NB4 (cell line): ENCODE measurements around the gene DRICH1.
"Not testable (repeated sequence)": the region's sequence is repeated elsewhere in the genome, so short reads cannot be mapped to it uniquely, and the experiment has no call there.

Source experiments
- DNase-seq: peaks from one replicate; pipeline ENCODE4 v3.0.0; 2010; ENCODE audit warnings: low read depth
- H3K4me3 ChIP-seq: one replicate; pipeline ENCODE4 v1.5.1; 2011; ENCODE audit warnings: mild to moderate bottlenecking, low read depth, low read length, moderate library complexity
- MAX ChIP-seq: IDR thresholded peaks from 2 replicates; pipeline ENCODE4 v1.6.1; 2011; ENCODE audit warnings: low read depth, low read length
- MYC ChIP-seq: IDR thresholded peaks from 2 replicates; pipeline ENCODE4 v1.6.1; 2011; ENCODE audit warnings: low read depth, low read length
- POLR2A ChIP-seq: IDR thresholded peaks from 2 replicates; pipeline ENCODE4 v1.6.1; 2011; ENCODE audit warnings: mild to moderate bottlenecking; ENCODE audit not compliant: insufficient read length; ENCODE audit errors: extremely low read depth
- TF ChIP-seq, protein P1 (sequence below): IDR thresholded peaks from one replicate; pipeline ENCODE4 v1.5.1; 2012; ENCODE audit warnings: low read depth, low read length

DRICH1 gene

DNA sequence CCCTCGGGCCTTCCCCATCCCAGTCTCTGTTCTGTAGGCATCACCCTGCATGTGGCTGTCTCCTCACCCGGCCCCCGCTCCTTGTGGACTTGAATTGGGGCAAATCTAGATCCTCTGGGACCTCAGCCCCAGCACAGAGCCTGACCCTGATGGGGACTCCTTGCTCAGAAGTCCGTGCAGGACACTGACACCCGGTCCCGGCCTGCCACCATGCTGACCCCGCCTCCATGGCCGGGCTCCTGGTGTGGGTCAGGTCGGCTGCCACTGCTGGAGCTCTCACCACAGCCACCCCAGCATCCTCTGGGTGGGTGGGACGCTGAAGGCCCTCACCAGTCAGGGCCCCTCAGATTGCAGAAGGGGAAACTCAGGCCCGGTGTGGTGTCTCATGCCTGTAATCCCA lies 53.8 kb downstream of the DRICH1 start:
- no peak overlapping the region for H3K4me3 ChIP-seq
- TF ChIP-seq, protein P1, sequence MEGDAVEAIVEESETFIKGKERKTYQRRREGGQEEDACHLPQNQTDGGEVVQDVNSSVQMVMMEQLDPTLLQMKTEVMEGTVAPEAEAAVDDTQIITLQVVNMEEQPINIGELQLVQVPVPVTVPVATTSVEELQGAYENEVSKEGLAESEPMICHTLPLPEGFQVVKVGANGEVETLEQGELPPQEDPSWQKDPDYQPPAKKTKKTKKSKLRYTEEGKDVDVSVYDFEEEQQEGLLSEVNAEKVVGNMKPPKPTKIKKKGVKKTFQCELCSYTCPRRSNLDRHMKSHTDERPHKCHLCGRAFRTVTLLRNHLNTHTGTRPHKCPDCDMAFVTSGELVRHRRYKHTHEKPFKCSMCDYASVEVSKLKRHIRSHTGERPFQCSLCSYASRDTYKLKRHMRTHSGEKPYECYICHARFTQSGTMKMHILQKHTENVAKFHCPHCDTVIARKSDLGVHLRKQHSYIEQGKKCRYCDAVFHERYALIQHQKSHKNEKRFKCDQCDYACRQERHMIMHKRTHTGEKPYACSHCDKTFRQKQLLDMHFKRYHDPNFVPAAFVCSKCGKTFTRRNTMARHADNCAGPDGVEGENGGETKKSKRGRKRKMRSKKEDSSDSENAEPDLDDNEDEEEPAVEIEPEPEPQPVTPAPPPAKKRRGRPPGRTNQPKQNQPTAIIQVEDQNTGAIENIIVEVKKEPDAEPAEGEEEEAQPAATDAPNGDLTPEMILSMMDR: no peak
- TF ChIP-seq MYC: no peak
- no peak for TF ChIP-seq POLR2A
- TF ChIP-seq MAX: no peak
- DNase-seq: no peak

DNA sequence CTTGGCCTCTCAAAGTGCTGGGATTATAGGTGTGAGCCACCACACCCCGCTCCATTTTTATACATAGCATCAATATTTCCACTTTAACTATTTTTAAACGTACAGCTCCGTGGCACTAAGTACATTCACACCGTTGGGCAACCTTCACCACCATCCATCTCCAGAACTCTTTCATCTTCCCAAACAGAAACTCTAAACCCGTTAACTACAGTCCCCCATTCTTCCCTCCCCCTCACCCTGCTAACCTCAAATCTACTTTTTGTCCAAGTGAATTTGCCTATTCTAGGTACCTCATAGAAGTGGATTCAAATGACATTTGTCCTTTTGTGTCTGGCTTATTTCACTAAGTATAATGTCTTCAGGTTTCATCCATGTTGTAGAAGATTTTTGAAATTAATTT lies 55.4 kb downstream of the DRICH1 start:
- H3K4me3 ChIP-seq: no peak overlapping the region
- DNase-seq: no peak
- no peak for TF ChIP-seq MYC
- TF ChIP-seq POLR2A: no peak
- no peak for TF ChIP-seq MAX
- TF ChIP-seq, protein P1: no peak

- H3K4me3 ChIP-seq: no peak overlapping the region
- no peak for DNase-seq
- TF ChIP-seq POLR2A (no peak), MYC (no peak), MAX (no peak)
- TF ChIP-seq, protein P1: no peak
Observed at GRCh38 chr22:23575601-23576000, 56.5 kb downstream of the DRICH1 start.

DNA sequence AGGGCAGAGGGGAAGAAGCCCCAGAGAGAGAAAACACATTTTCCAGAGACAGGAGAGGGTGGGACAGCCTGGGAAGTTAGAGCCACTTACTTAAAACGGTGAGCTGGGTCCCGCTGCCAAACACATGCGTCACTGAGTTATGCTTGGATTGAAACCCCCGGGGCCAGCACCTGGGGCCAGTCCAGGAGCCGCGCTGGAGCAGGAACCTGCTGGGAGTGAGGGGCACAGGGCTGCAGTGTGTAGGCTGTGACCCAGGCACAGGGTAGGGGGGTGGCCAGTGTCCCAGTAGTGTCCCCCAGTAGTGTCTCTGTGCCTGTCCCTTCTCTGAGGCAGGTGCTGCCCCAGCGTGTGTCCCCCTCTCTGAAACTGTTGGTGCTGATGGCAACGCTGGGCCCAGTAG lies 57.2 kb downstream of the DRICH1 start:
- DNase-seq: no peak
- no peak for TF ChIP-seq MAX
- TF ChIP-seq, protein P1: no peak
- TF ChIP-seq MYC: no peak
- no peak for TF ChIP-seq POLR2A
- H3K4me3 ChIP-seq: no peak overlapping the region

GRCh38 chr22:23574371-23574811 lies 57.7 kb downstream of the DRICH1 start:
- TF ChIP-seq, protein P1: no peak
- TF ChIP-seq MYC (no peak), POLR2A (no peak), MAX (no peak)

DNA sequence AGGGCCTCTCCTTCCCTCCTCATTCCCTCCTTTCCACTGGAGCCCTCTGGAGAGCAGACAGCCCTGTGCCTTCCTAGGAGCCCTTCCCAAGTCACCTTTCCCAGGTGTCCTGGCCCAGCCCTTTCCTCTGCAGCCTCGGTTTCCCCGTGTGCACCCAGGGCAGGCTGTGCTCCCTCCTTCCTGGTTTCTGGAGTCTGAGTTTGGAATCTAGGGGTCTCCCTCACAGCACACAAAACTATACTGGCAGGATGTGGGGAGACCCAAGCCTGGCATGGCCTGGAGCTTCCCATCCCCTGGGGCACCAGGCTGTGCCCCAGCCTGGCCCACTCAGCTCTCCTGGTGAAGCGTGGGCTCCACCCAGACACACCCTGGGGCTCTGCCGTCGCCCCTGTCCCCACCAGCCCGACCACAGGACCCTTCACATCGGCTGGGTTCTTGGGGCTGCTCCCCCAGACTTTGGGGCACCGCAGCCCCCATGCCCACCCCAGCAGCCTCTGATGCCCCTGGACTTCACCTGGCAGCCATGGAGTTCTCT lies 58.4 kb downstream of the DRICH1 start:
- H3K4me3 ChIP-seq, DNase-seq: not testable (repeated sequence)

More at GRCh38 chr22:23574371-23574811, 57.7 kb downstream of the DRICH1 start:
- H3K4me3 ChIP-seq: no peak overlapping the region
- DNase-seq: no peak

- not testable (repeated sequence) for H3K4me3 ChIP-seq, DNase-seq
Observed at GRCh38 chr22:23573106-23573505, 59.0 kb downstream of the DRICH1 start.
